ENCODE measurements around the gene FNBP1.
"Not testable (repeated sequence)": the region's sequence is repeated elsewhere in the genome, so short reads cannot be mapped to it uniquely, and the experiment has no call there.

FNBP1 gene

DNA sequence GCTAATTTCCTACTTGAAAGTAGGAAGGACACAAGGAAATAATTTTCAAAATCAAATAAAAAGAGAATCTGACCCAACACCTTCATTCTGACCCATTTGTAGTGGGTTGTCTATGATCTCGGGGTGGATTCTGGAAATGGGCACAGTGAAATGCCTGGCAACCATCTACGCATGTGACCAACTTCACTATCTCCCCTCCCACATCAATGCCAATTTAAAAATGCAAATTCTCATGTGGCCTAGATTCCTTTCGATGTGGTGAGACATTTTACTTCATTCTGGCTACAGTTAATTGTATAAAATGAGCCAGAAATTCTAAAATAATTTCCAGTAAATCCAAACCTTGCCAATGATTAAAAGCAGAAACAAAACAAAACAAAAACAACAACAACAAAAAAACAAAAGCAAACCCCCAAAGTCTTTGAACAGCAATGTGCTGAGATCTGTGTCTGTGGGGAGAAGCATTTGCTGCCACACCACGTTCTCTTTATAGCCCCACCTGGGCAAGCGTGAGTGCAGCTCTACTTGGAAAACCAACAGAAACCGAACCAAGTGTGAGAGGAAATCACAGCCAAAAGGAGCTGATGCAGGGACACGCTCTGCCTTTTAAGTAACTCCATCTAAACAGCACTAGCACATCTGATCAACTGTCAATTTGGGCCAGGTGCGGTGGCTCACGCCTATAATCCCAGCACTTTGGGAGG lies 148.7 kb downstream of the FNBP1 start:
- TF ChIP-seq, protein P1, sequence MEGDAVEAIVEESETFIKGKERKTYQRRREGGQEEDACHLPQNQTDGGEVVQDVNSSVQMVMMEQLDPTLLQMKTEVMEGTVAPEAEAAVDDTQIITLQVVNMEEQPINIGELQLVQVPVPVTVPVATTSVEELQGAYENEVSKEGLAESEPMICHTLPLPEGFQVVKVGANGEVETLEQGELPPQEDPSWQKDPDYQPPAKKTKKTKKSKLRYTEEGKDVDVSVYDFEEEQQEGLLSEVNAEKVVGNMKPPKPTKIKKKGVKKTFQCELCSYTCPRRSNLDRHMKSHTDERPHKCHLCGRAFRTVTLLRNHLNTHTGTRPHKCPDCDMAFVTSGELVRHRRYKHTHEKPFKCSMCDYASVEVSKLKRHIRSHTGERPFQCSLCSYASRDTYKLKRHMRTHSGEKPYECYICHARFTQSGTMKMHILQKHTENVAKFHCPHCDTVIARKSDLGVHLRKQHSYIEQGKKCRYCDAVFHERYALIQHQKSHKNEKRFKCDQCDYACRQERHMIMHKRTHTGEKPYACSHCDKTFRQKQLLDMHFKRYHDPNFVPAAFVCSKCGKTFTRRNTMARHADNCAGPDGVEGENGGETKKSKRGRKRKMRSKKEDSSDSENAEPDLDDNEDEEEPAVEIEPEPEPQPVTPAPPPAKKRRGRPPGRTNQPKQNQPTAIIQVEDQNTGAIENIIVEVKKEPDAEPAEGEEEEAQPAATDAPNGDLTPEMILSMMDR (IDR thresholded peaks at IDR 0.05; ENCODE audit: borderline replicate concordance, insufficient read depth, low read depth, low read length), result no peak

DNA sequence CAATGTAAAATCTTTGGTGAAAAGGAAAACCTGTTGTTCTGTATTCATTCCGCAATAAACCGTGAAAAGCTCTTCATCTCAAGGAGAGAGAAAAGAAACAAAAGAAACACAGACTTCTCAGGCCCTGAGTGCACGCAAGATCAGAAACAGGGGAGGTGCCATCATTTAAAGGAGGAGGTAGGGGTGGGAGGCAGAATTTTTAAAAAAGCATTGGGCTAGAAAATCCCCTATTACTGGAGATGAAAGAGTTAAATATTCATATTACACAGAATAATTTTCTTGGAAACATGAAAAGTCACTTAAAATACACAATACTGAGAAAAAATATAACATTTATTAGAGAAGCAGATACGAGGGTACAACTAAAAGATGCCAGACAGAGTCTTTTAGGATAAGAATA lies 151.4 kb downstream of the FNBP1 start:
- no peak overlapping the region for H3K4me3 ChIP-seq (ENCODE audit: low read depth, low read length)
- TF ChIP-seq, protein P1 (IDR thresholded peaks at IDR 0.05; ENCODE audit: borderline replicate concordance, insufficient read depth, low read depth, low read length), result no peak

More for the DNA sequence above, 148.7 kb downstream of the FNBP1 start:
- H3K4me3 ChIP-seq (ENCODE audit: low read depth, low read length), result no peak overlapping the region

- H3K4me3 ChIP-seq (ENCODE audit: low read depth, low read length), result not testable (repeated sequence)
Observed at GRCh38 chr9:129890718-129891299, 152.2 kb downstream of the FNBP1 start.

DNA sequence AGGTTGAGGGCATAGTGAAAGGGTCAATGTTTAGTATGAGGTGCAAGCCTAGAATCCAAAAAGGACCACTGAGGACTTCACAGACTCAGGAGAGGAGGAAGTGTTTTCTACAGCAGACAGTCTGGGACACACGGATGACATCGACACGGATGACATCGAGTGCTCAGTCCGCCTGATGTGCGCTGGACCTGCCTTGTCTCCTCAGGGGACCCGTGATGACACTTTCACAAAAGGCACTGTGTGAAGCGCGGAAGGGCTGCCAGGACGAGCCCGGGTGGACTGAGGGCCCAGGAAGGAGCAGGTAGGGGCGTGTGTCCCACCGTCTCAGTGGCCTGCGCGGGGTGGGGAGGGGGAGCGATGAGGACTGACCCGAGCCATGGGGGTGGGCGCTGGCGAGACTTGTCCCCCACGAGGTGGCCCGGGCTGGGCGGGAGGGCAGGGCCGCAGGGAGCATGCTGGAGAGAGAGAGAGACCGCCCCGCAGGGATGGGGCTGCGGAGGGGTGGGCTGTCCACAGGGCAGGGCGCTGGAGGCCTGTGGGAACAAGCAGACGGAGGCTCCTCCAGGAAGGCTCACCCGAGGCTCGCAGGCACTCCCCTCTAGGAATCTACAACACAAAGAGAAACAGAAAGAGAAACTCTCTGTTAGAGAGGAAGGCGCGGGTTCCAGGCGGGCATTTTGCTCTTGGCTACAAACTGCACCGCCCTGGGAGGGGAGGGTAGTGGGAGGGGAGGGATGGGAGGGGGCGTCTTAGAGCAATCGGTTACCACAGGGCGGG lies 152.9 kb downstream of the FNBP1 start:
- H3K4me3 ChIP-seq (ENCODE audit: low read depth, low read length), result no peak overlapping the region
- TF ChIP-seq, protein P1 (IDR thresholded peaks at IDR 0.05; ENCODE audit: borderline replicate concordance, insufficient read depth, low read depth, low read length), result no peak

- TF ChIP-seq, protein P1 (IDR thresholded peaks at IDR 0.05; ENCODE audit: borderline replicate concordance, insufficient read depth, low read depth, low read length), result no peak
- H3K4me3 ChIP-seq (ENCODE audit: low read depth, low read length), result no peak overlapping the region
Observed at GRCh38 chr9:129889122-129889940, 153.7 kb downstream of the FNBP1 start.

GRCh38 chr9:129888293-129889121 lies 154.5 kb downstream of the FNBP1 start:
- H3K4me3 ChIP-seq (ENCODE audit: low read depth, low read length), result peak overlapping the region; percentile 38
- TF ChIP-seq, protein P1 (IDR thresholded peaks at IDR 0.05; ENCODE audit: borderline replicate concordance, insufficient read depth, low read depth, low read length), result no peak

All from GM12875 (cell line).